Duodenal mucosa (tissue), 2 donors: ENCODE measurements around the gene ZNF407.

Source experiments
- H3K27ac ChIP-seq: one replicate; pipeline ENCODE4 v1.7.0; 2013; ENCODE audit warnings: low read depth, low read length
- H3K27me3 ChIP-seq, 2 donors: one replicate each; pipeline ENCODE4 v1.7.0; 2013; ENCODE audit warnings: low read length in 2 of 2, control low read depth in 1 of 2; ENCODE audit not compliant: insufficient read depth in 2 of 2, control insufficient read depth in 1 of 2
- H3K36me3 ChIP-seq, 2 donors: one replicate each; pipeline ENCODE4 v1.7.0; 2013; ENCODE audit warnings: low read length in 2 of 2, control low read depth in 1 of 2; ENCODE audit not compliant: insufficient read depth in 2 of 2, control insufficient read depth in 1 of 2
- H3K4me1 ChIP-seq, 2 donors: one replicate each; pipeline ENCODE4 v1.7.0; 2013; ENCODE audit warnings: low read length in 2 of 2, control low read depth in 1 of 2; ENCODE audit not compliant: insufficient read depth in 2 of 2, control insufficient read depth in 1 of 2
- H3K4me3 ChIP-seq, 2 donors: one replicate each; pipeline ENCODE4 v1.7.0; 2013; ENCODE audit warnings: low read length in 2 of 2, low read depth in 1 of 2
- H3K9ac ChIP-seq, 2 donors: one replicate each; pipeline ENCODE4 v1.7.0; 2013; ENCODE audit warnings: low read length in 2 of 2, low read depth in 1 of 2
- H3K9me3 ChIP-seq, 2 donors: one replicate each; pipeline ENCODE4 v1.7.0; 2013; ENCODE audit warnings: low read length in 2 of 2, control low read depth in 1 of 2; ENCODE audit not compliant: control insufficient read depth in 1 of 2

The ZNF407 gene

DNA sequence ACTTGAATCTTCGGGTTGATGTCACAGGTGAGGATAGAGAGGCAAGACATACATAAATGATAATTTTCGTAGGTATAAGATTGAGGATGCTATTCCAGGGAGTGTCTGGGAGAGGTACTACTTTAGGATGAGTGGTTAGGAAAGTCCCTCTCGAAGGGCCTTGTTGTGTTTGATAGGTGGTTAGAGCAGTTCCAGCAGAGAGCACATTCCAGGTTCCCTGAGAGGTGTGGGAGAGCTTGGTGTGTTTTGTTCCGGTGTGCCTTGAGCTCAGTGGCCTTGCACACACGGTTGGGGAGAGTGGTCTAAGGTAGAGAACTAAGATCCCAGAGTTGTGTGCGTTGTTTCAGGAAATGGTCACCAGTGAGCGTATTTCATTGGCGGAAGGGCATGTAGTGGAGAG lies 191.4 kb downstream of the ZNF407 start:
- H3K9me3 ChIP-seq: no peaks in the 10 kb centered on the region
- no peak overlapping the region for H3K4me3 ChIP-seq
- peaks cover 0 to 3% of the 10 kb centered on the region in 2 donors for H3K36me3 ChIP-seq
- H3K27ac ChIP-seq: no peak overlapping the region
- no peaks in the 10 kb centered on the region for H3K4me1 ChIP-seq
- no peak overlapping the region for H3K9ac ChIP-seq
- no peaks in the 10 kb centered on the region for H3K27me3 ChIP-seq

DNA sequence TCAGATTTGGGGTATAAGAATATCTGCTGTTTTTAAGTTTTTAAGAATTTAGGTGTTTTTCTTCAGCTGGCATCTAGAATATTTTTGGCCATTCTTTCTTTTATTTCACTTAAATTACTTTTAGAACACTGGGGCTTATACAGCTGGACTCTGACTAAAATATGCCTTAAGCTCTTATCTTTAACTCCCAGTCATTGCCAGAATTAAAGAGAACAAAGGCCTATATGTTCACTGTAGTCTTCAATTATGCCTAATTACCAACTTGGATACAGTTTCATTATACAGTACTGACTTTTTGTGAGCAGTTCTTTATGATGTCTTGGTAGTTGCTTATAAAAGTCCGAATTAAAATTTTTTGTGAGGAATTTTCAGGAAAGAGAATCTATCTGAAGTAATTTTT lies 192.8 kb downstream of the ZNF407 start:
- Histone ChIP-seq H3K27me3 (no peaks in the 10 kb centered on the region), H3K4me1 (no peaks in the 10 kb centered on the region), H3K27ac (no peak overlapping the region)

GRCh38 chr18:74791501-74792194 lies 194.0 kb downstream of the ZNF407 start:
- Histone ChIP-seq H3K9ac (no peak overlapping the region), H3K4me3 (no peak overlapping the region), H3K36me3 (no peaks in the 10 kb centered on the region), H3K27me3 (no peaks in the 10 kb centered on the region), H3K27ac (no peak overlapping the region), H3K9me3 (no peaks in the 10 kb centered on the region), H3K4me1 (no peaks in the 10 kb centered on the region)

More for the DNA sequence above, 192.8 kb downstream of the ZNF407 start:
- peaks cover 0 to 3% of the 10 kb centered on the region in 2 donors for H3K36me3 ChIP-seq
- no peaks in the 10 kb centered on the region for H3K9me3 ChIP-seq
- H3K9ac ChIP-seq: no peak overlapping the region
- no peak overlapping the region for H3K4me3 ChIP-seq

DNA sequence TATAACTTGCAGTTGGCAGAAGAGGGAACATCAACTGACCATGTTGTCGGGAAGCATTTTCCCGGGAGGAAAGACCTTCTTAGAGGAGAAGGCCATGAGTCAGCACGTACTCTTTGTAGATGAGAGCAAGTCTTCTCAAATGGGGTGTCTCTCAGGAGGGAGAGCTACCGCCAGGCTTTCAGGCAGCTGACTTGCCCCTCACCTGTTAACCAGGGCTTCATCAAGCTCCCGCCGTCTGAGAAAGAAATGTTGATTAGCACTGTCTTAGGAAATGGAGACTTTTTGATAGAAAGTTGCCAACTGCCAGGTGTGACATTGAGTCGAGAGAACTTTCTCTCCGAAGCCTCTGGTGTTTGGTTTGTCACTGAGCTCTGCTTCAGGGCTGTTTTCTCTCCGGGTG lies 196.1 kb downstream of the ZNF407 start:
- Histone ChIP-seq H3K27me3 (no peaks in the 10 kb centered on the region), H3K36me3 (no peaks in the 10 kb centered on the region), H3K27ac (no peak overlapping the region), H3K9me3 (no peaks in the 10 kb centered on the region), H3K4me3 (no peak overlapping the region), H3K4me1 (no peaks in the 10 kb centered on the region), H3K9ac (no peak overlapping the region)

- Histone ChIP-seq H3K27ac (no peak overlapping the region), H3K27me3 (no peaks in the 10 kb centered on the region), H3K9me3 (no peaks in the 10 kb centered on the region), H3K4me1 (no peaks in the 10 kb centered on the region), H3K4me3 (no peak overlapping the region), H3K9ac (no peak overlapping the region), H3K36me3 (no peaks in the 10 kb centered on the region)
These were observed 198.1 kb downstream of the ZNF407 start for GRCh38 chr18:74795751-74796150.

DNA sequence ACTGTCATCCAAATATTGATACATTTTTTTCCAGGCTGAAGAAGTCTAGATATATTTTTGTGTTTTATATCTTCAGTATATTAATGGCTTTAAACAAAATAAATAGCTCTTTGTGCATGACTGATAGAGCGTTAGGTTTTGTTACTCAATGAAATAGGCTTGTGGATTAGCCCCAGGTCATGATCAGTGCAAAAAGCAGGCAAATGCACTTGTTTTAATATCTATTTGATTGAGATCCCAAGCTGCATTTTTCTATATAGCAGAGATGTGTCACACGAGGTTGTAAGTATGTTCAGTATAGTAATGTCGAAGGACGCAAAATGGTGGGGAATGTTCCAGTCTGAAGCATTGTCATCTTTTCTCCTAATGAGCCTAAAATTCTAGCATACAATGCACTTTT lies 198.5 kb downstream of the ZNF407 start:
- Histone ChIP-seq H3K4me3 (no peak overlapping the region), H3K36me3 (no peaks in the 10 kb centered on the region), H3K27ac (no peak overlapping the region), H3K27me3 (no peaks in the 10 kb centered on the region), H3K9ac (no peak overlapping the region), H3K4me1 (no peaks in the 10 kb centered on the region), H3K9me3 (no peaks in the 10 kb centered on the region)

DNA sequence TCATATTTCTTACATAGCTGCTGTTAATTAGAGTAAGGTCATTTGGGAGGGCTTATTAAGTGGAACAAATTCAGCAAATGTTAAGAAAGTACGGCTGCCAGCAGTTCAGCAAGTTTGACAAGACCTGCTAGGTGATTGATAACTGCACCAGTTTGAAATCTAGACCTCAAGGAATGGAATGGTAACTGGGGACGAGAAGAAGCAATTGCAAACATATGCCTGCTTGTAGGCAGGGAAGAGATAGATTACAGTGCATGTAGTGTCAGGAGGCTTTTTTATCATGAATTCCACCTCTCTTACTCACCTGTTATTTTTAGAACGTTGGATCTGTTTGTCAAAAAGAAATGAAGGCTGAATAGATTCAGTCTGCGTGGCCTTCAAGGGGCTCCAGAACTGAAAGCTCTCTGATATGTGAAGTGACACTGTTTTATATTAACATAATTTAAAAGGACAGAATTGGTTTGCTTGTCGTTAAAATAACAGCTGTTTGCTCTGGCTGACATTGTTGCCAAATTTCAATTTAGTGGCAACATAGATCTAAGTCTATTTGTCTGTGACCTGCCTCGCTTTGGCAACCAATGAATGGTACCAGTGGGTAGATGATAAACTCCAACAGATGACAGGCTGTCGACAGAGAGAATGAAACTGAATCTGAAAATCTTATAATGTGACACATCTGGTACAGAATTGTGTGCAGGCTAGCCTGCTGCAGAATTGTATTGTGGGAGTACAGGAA lies 199.3 kb downstream of the ZNF407 start:
- Histone ChIP-seq H3K4me3 (no peak overlapping the region), H3K27ac (no peak overlapping the region), H3K36me3 (no peaks in the 10 kb centered on the region), H3K9ac (no peak overlapping the region), H3K27me3 (no peaks in the 10 kb centered on the region), H3K9me3 (no peaks in the 10 kb centered on the region), H3K4me1 (no peaks in the 10 kb centered on the region)

- Histone ChIP-seq H3K4me3 (no peak overlapping the region), H3K36me3 (no peaks in the 10 kb centered on the region), H3K4me1 (no peaks in the 10 kb centered on the region), H3K27ac (no peak overlapping the region), H3K9ac (no peak overlapping the region), H3K9me3 (no peaks in the 10 kb centered on the region), H3K27me3 (no peaks in the 10 kb centered on the region)
These were observed 200.0 kb downstream of the ZNF407 start for GRCh38 chr18:74797577-74798151.

DNA sequence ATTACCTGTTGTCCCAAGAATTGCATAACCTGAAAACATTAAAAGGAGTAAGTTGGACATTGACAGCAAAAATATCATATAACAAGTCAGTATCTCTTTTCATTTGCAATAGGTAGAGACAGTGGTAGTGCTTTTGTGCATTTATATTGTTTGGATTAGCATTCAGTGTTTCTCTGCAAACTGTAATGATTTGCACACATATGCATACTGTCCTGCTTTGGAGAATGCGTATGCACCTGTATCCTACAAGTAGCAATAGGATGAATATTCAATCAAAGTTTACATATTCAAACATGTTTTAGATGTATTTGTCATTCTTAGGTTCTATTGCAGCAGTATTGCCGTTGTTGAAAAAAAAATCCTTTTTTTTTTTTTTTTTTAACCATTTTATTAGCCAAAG lies 201.9 kb downstream of the ZNF407 start:
- no peaks in the 10 kb centered on the region for H3K9me3 ChIP-seq
- H3K4me1 ChIP-seq: no peaks in the 10 kb centered on the region
- no peak overlapping the region for H3K27ac ChIP-seq
- no peaks in the 10 kb centered on the region for H3K36me3 ChIP-seq
- no peak overlapping the region for H3K4me3 ChIP-seq
- H3K9ac ChIP-seq: no peak overlapping the region
- H3K27me3 ChIP-seq: no peaks in the 10 kb centered on the region

- Histone ChIP-seq H3K27me3 (no peaks in the 10 kb centered on the region), H3K36me3 (no peaks in the 10 kb centered on the region), H3K9ac (no peak overlapping the region), H3K4me3 (no peak overlapping the region), H3K4me1 (no peaks in the 10 kb centered on the region), H3K27ac (no peak overlapping the region), H3K9me3 (no peaks in the 10 kb centered on the region)
These were observed 202.4 kb downstream of the ZNF407 start for GRCh38 chr18:74800098-74800497.
